Astrocyte (in vitro differentiated cells and primary cell): ENCODE data around the gene NTSR1. TPM values are rescaled to one million over a fixed set of nuclear protein-coding genes. Genes with fewer than 3 reads are reported as not detected.

Experiments
- DNase-seq: peaks from one replicate; pipeline ENCODE4 v3.0.0-alpha.2; 2010; ENCODE audit warnings: low read depth
- FAIRE-seq: peaks from 2 replicates; lab custom pipeline; 2011; peaks lifted over from hg19 to GRCh38; lab: Jason Lieb, UNC
- H2AFZ ChIP-seq: 2 replicates; pipeline ENCODE4 v1.6.0; 2012; ENCODE audit warnings: low read depth, low read length, inconsistent platforms
- H3K27ac ChIP-seq: 2 replicates; pipeline ENCODE4 v1.5.1; 2011; ENCODE audit warnings: low read depth, low read length, inconsistent platforms
- H3K27me3 ChIP-seq: 2 replicates; pipeline ENCODE4 v1.6.0; 2011; ENCODE audit warnings: low read length, inconsistent platforms; ENCODE audit not compliant: insufficient read depth
- H3K36me3 ChIP-seq: 2 replicates; pipeline ENCODE4 v1.5.1; 2011; ENCODE audit warnings: low read length, inconsistent platforms; ENCODE audit not compliant: insufficient read depth
- H3K4me1 ChIP-seq: 2 replicates; pipeline ENCODE4 v1.5.1; 2011; ENCODE audit warnings: low read length, inconsistent platforms; ENCODE audit not compliant: insufficient read depth
- H3K4me2 ChIP-seq: 2 replicates; pipeline ENCODE4 v1.6.0; 2012; ENCODE audit warnings: low read length, inconsistent platforms
- H3K4me3 ChIP-seq: 2 replicates; pipeline ENCODE4 v1.5.1; 2011; ENCODE audit warnings: low read depth, mild to moderate bottlenecking, low read length, inconsistent platforms; ENCODE audit not compliant: insufficient read depth
- H3K79me2 ChIP-seq: 2 replicates; pipeline ENCODE4 v1.6.0; 2012; ENCODE audit warnings: mild to moderate bottlenecking, low read length, inconsistent platforms; ENCODE audit not compliant: insufficient read depth
- H3K9ac ChIP-seq: 2 replicates; pipeline ENCODE4 v1.6.0; 2012; ENCODE audit warnings: mild to moderate bottlenecking, low read length, inconsistent platforms
- H3K9me3 ChIP-seq: 2 replicates; pipeline ENCODE4 v1.5.1; 2012; ENCODE audit warnings: low read depth, mild to moderate bottlenecking, low read length, inconsistent platforms; ENCODE audit not compliant: insufficient read depth
- H4K20me1 ChIP-seq: 2 replicates; pipeline ENCODE4 v1.6.0; 2012; ENCODE audit warnings: low read length, inconsistent platforms; ENCODE audit not compliant: insufficient read depth
- H3K27ac Mint-ChIP-seq: one replicate; pipeline ENCODE4 v1.8.0; 2021; ENCODE audit warnings: mild to moderate bottlenecking, mixed read lengths; ENCODE audit not compliant: unreplicated experiment
- H3K27me3 Mint-ChIP-seq: one replicate; pipeline ENCODE4 v1.8.0; 2021; ENCODE audit warnings: low read depth, mixed read lengths; ENCODE audit not compliant: unreplicated experiment
- H3K36me3 Mint-ChIP-seq: one replicate; pipeline ENCODE4 v1.8.0; 2021; ENCODE audit warnings: low read depth, mixed read lengths; ENCODE audit not compliant: unreplicated experiment
- H3K4me1 Mint-ChIP-seq: one replicate; pipeline ENCODE4 v1.8.0; 2021; ENCODE audit warnings: low read depth, mixed read lengths; ENCODE audit not compliant: unreplicated experiment
- H3K4me3 Mint-ChIP-seq: one replicate; pipeline ENCODE4 v1.8.0; 2021; ENCODE audit warnings: mild to moderate bottlenecking, moderate library complexity, mixed read lengths; ENCODE audit not compliant: unreplicated experiment
- H3K9me3 Mint-ChIP-seq: one replicate; pipeline ENCODE4 v1.8.0; 2021; ENCODE audit warnings: mild to moderate bottlenecking, mixed read lengths; ENCODE audit not compliant: unreplicated experiment
- EZH2 ChIP-seq: IDR thresholded peaks from 2 replicates; pipeline ENCODE4 v1.6.1; 2012; ENCODE audit warnings: mild to moderate bottlenecking, low read length, inconsistent platforms; ENCODE audit not compliant: insufficient read depth
- total RNA-seq: library from RNA; stranded (reverse); gene quantifications from 2 replicates; pipeline ENCODE4 v1.2.1, GENCODE V29; 2021
- TF ChIP-seq, protein P1 (sequence below): IDR thresholded peaks from 2 replicates; pipeline ENCODE4 v1.5.1; 2011; ENCODE audit warnings: low read depth, mild to moderate bottlenecking, inconsistent platforms, low read length, moderate library complexity; ENCODE audit not compliant: insufficient read depth

Gene NTSR1
- total RNA-seq, 1 donor from 2014 or later = 0.16 TPM

DNA sequence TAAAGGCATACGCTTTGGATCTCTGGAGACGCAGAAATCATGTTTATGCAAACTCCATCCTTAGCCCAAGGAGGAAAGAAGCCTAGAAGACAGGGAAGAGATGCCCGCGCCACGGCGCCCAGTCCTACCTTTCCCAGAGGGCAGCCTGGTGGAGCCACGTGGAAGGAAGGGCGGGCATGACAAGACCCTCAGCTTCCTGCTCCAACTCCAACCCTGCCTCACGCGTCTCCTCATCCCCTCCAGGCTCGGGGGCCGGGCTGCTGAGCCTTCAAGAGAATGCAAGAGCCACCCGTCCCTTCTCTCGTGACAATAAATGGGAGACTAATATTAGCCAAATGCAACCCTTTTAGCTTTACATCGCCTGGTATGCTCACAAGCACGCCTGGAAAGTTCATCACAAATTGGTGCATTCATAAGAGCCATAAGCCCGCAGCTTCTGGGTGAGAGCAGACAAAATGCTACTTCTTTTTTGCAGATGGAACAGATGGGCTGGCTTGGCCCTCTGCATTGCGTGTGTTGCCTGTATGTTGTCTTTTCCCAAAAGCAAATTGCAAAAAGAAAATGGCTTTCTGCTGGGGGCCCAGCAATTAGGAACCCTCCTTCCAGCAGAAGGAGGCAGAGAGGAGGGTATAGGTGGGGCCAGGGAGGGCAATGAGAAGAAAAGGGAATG, 8.2 kb upstream of the NTSR1 start:
- no peak overlapping the region for H3K27ac Mint-ChIP-seq
- no peaks in the 10 kb centered on the region for H3K36me3 ChIP-seq
- no peaks in the 10 kb centered on the region for H3K9me3 ChIP-seq
- no peak overlapping the region for H3K27ac ChIP-seq
- H3K36me3 Mint-ChIP-seq = peaks cover 3% of the 10 kb centered on the region
- no peaks in the 10 kb centered on the region for H4K20me1 ChIP-seq
- H3K4me1 ChIP-seq = peaks cover 20% of the 10 kb centered on the region
- no peaks in the 10 kb centered on the region for H3K9me3 Mint-ChIP-seq
- FAIRE-seq = no peak
- H3K4me2 ChIP-seq = no peak overlapping the region
- TF ChIP-seq EZH2 = no peak
- TF ChIP-seq, protein P1, sequence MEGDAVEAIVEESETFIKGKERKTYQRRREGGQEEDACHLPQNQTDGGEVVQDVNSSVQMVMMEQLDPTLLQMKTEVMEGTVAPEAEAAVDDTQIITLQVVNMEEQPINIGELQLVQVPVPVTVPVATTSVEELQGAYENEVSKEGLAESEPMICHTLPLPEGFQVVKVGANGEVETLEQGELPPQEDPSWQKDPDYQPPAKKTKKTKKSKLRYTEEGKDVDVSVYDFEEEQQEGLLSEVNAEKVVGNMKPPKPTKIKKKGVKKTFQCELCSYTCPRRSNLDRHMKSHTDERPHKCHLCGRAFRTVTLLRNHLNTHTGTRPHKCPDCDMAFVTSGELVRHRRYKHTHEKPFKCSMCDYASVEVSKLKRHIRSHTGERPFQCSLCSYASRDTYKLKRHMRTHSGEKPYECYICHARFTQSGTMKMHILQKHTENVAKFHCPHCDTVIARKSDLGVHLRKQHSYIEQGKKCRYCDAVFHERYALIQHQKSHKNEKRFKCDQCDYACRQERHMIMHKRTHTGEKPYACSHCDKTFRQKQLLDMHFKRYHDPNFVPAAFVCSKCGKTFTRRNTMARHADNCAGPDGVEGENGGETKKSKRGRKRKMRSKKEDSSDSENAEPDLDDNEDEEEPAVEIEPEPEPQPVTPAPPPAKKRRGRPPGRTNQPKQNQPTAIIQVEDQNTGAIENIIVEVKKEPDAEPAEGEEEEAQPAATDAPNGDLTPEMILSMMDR = no peak
- no peak overlapping the region for H3K4me3 ChIP-seq
- DNase-seq = no peak
- peaks cover 52% of the 10 kb centered on the region for H3K27me3 Mint-ChIP-seq
- H3K9ac ChIP-seq = no peak overlapping the region
- H3K79me2 ChIP-seq = no peaks in the 10 kb centered on the region
- H3K27me3 ChIP-seq = peaks cover 3% of the 10 kb centered on the region
- H2AFZ ChIP-seq = no peak overlapping the region
- peaks cover 18% of the 10 kb centered on the region for H3K4me1 Mint-ChIP-seq
- H3K4me3 Mint-ChIP-seq = no peak overlapping the region

DNA sequence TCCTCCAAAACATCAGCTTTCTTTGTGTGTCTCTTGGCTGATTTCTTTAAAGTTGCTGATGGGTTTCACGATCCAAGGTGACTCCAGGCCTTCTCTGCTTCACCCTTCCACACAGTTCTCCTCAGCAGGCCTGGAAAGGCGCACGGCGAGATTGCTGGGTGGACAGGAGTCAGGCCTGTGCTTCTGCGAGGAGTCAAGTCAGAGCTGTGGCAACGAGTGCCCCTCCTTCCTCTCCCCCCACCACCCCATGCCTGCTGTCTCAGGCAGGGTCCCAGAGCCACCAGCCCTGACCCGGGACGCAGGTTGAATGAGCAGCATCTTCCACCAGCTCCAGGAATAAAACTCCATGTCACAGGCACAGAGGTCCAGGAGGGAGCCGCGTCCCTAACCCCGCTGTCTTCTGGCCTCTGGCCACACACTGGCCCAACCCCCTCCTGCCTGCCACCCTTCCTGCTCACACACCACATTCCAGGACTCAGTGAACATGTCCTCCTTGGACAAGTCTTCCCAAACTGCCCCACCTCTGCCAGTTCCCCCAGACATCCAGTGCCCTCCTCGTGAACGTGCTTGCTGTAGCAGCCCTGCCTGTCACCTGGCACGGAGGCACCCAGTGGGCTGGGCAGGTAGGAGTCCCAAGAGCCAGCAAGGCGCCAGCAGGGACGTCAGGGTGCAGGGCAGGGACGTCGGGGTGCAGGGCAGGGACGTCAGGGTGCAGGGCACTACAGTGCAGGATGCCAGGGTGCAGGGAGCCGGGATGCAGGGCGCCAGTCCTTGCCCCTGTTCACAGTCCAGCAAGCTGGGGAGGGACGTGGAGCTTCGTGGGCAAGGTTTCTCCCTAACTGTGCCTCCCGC, 7.2 kb upstream of the NTSR1 start:
- Mint-ChIP-seq H3K36me3 (no peaks in the 10 kb centered on the region), H3K27ac (no peak overlapping the region), H3K4me3 (no peak overlapping the region), H3K27me3 (peaks cover 46% of the 10 kb centered on the region), H3K4me1 (peaks cover 18% of the 10 kb centered on the region), H3K9me3 (no peaks in the 10 kb centered on the region)
- Histone ChIP-seq H3K27ac (no peak overlapping the region), H3K4me1 (peaks cover 20% of the 10 kb centered on the region), H3K27me3 (peaks cover 4% of the 10 kb centered on the region), H3K4me3 (no peak overlapping the region), H3K36me3 (no peaks in the 10 kb centered on the region), H3K79me2 (no peaks in the 10 kb centered on the region), H3K4me2 (no peak overlapping the region), H3K9me3 (no peaks in the 10 kb centered on the region), H2AFZ (no peak overlapping the region), H3K9ac (no peak overlapping the region), H4K20me1 (no peaks in the 10 kb centered on the region)
- FAIRE-seq = no peak
- DNase-seq = no peak
- no peak for TF ChIP-seq EZH2
- TF ChIP-seq, protein P1 = no peak

DNA sequence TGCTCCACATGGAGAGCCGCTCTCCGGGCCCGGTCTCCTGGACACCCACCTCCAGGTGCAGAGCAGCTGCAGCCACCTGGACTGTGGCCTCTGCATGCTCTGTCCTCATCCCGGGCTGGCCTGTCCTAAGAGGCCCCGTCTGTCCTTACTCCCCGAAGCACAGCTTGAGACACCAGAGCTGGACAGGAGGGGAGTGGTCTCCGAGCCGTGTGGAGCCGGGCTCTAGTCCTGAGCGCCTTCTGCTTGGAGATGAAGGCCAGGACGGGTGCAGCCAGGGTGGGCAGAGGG, 6.7 kb upstream of the NTSR1 start:
- H3K9me3 Mint-ChIP-seq = no peaks in the 10 kb centered on the region
- Histone ChIP-seq H3K27ac (no peak overlapping the region), H3K79me2 (no peaks in the 10 kb centered on the region), H3K36me3 (no peaks in the 10 kb centered on the region), H3K27me3 (peaks cover 4% of the 10 kb centered on the region), H3K4me2 (no peak overlapping the region), H3K9ac (no peak overlapping the region), H4K20me1 (no peaks in the 10 kb centered on the region), H3K4me1 (peaks cover 20% of the 10 kb centered on the region), H3K9me3 (no peaks in the 10 kb centered on the region), H2AFZ (no peak overlapping the region), H3K4me3 (no peak overlapping the region)
- H3K27ac Mint-ChIP-seq = no peak overlapping the region
- no peak for TF ChIP-seq EZH2
- TF ChIP-seq, protein P1 = no peak
- H3K4me3 Mint-ChIP-seq = no peak overlapping the region
- H3K36me3 Mint-ChIP-seq = no peaks in the 10 kb centered on the region
- H3K4me1 Mint-ChIP-seq = peaks cover 18% of the 10 kb centered on the region
- FAIRE-seq (no peak), DNase-seq (no peak)
- peaks cover 46% of the 10 kb centered on the region for H3K27me3 Mint-ChIP-seq
